ENCODE measurements around the gene CFAP61. TPM values are rescaled to one million over a fixed set of nuclear protein-coding genes. Genes with fewer than 3 reads are reported as not detected.

CFAP61 gene
- total RNA-seq, 3 donors from 2014 or later: 0.33 to 2.4 (median 0.59) TPM

DNA sequence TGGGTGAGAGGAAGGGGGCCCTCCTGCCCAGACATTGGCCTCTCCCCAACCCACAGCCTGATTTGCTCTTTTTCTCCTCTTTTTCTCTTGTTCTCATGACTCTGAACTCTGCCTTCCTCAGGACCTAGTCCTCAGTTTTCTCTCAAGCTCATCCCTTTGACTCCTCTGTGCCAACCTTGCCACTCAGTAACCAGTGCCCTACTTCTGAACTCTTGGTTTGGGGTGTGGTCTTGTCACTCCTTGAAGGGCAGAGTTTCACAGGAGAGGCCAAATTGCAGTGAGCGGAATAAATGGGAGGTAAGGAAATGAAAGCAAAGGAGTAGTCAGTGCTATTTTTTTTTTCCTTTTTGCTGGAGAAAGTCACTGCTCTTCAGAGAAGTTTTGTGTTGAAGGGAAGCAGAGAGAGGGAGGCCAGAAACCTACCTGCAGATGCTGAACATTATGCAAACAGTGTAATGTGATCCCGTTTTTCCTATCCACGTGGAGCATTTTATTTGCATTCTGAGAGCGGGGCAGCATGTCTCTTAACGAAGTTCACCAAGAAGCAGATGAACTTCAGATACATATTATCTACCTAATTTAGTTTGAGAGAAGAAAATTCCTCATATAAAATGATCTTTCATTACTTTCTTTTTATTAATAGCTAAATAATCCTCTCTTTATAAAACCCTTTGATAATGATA lies 26.9 kb downstream of the CFAP61 start:
- TF ChIP-seq POLR2AphosphoS5 (IDR thresholded peaks at IDR 0.05): no peak
- TF ChIP-seq POLR2A (IDR thresholded peaks at IDR 0.05): no peak
- TF ChIP-seq, protein P1, sequence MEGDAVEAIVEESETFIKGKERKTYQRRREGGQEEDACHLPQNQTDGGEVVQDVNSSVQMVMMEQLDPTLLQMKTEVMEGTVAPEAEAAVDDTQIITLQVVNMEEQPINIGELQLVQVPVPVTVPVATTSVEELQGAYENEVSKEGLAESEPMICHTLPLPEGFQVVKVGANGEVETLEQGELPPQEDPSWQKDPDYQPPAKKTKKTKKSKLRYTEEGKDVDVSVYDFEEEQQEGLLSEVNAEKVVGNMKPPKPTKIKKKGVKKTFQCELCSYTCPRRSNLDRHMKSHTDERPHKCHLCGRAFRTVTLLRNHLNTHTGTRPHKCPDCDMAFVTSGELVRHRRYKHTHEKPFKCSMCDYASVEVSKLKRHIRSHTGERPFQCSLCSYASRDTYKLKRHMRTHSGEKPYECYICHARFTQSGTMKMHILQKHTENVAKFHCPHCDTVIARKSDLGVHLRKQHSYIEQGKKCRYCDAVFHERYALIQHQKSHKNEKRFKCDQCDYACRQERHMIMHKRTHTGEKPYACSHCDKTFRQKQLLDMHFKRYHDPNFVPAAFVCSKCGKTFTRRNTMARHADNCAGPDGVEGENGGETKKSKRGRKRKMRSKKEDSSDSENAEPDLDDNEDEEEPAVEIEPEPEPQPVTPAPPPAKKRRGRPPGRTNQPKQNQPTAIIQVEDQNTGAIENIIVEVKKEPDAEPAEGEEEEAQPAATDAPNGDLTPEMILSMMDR (IDR thresholded peaks at IDR 0.05): no peak
- Histone ChIP-seq H3K36me3 (no peaks in the 10 kb centered on the region), H3K4me1 (no peaks in the 10 kb centered on the region), H3K27me3 (no peaks in the 10 kb centered on the region), H3K4me3 (no peak overlapping the region), H3K27ac (no peak overlapping the region), H3K9me3 (no peaks in the 10 kb centered on the region)
- intact Hi-C loops (cut with DNase I; ENCODE audit: low total_unique reads): no loop called here
- DNase-seq (ENCODE audit: low spot score in 2 of 2): no peak

- intact Hi-C loops (cut with DNase I; ENCODE audit: low total_unique reads): no loop called here
- TF ChIP-seq POLR2AphosphoS5 (IDR thresholded peaks at IDR 0.05) (no peak), POLR2A (IDR thresholded peaks at IDR 0.05) (no peak)
- TF ChIP-seq, protein P1 (IDR thresholded peaks at IDR 0.05): peak; percentile 36 to 61 (median 55)
- H3K4me3 ChIP-seq: no peak overlapping the region
- DNase-seq (ENCODE audit: low spot score in 2 of 2): no peak
- no peak overlapping the region for H3K27ac ChIP-seq
- H3K27me3 ChIP-seq: no peaks in the 10 kb centered on the region
- no peaks in the 10 kb centered on the region for H3K36me3 ChIP-seq
- no peaks in the 10 kb centered on the region for H3K9me3 ChIP-seq
- no peaks in the 10 kb centered on the region for H3K4me1 ChIP-seq
These were observed 31.5 kb downstream of the CFAP61 start for GRCh38 chr20:20083807-20084206.

DNA sequence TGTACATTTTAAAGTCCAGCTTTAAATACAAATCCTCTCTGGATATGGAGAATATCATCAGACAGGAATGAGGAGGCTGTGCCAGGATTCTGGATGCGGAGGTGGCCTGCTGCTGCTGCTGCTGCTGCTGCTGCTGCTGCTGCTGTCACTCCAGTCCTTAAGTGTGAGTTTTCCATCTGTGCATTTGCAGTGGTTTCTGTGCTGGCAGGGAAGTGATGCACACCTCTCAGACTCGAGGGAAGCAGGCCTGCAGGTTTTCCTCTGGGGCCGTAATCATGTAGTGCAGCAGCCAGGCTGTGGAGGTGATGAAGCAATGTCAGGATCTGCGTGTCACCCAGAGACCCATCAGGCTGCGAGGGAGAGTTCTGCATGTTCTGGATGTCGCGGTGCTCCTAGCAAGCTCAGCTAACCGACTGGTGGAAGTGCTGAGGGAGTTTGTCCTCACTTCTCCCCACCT lies 32.0 kb downstream of the CFAP61 start:
- no peak overlapping the region for H3K27ac ChIP-seq
- no peaks in the 10 kb centered on the region for H3K4me1 ChIP-seq
- no peaks in the 10 kb centered on the region for H3K9me3 ChIP-seq
- no peak overlapping the region for H3K4me3 ChIP-seq
- intact Hi-C loops (cut with DNase I; ENCODE audit: low total_unique reads): no loop called here
- DNase-seq (ENCODE audit: low spot score in 2 of 2): no peak
- TF ChIP-seq, protein P1 (IDR thresholded peaks at IDR 0.05): no peak
- TF ChIP-seq POLR2AphosphoS5 (IDR thresholded peaks at IDR 0.05) (no peak), POLR2A (IDR thresholded peaks at IDR 0.05) (no peak)
- H3K27me3 ChIP-seq: no peaks in the 10 kb centered on the region
- H3K36me3 ChIP-seq: no peaks in the 10 kb centered on the region

DNA sequence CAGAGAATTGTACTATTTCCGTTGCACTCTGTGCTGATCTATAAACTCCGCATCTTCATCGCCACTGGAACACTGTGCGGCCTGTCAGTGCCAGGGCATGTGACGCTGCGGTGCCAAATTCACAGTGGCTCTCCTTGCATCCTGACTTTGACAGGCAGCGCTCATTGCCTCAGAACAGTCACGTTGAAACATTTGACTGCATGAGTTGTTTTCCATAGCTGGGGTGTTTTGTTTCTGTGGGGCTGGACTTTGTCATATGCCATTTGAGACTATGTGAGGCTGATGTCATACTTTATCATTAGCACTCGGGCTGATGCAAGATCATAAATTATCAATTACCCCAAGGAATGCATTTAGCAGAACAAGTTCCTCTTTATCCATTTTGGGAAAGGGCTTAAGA lies 32.7 kb downstream of the CFAP61 start:
- Histone ChIP-seq H3K4me3 (no peak overlapping the region), H3K36me3 (no peaks in the 10 kb centered on the region), H3K27ac (peak overlapping the region; percentile 33 to 48), H3K4me1 (no peaks in the 10 kb centered on the region), H3K9me3 (no peaks in the 10 kb centered on the region), H3K27me3 (no peaks in the 10 kb centered on the region)
- DNase-seq (ENCODE audit: low spot score in 2 of 2): no peak
- intact Hi-C loops (cut with DNase I; ENCODE audit: low total_unique reads): no loop called here
- TF ChIP-seq POLR2AphosphoS5 (IDR thresholded peaks at IDR 0.05) (no peak), POLR2A (IDR thresholded peaks at IDR 0.05) (no peak)
- TF ChIP-seq, protein P1 (IDR thresholded peaks at IDR 0.05): no peak

- Histone ChIP-seq H3K27me3 (no peaks in the 10 kb centered on the region), H3K4me3 (no peak overlapping the region), H3K36me3 (no peaks in the 10 kb centered on the region), H3K4me1 (no peaks in the 10 kb centered on the region), H3K9me3 (no peaks in the 10 kb centered on the region), H3K27ac (peak overlapping the region in 1 of 2 donors; percentile 33)
- TF ChIP-seq POLR2A (IDR thresholded peaks at IDR 0.05) (no peak), POLR2AphosphoS5 (IDR thresholded peaks at IDR 0.05) (peak in 1 of 3 donors; percentile 49)
- DNase-seq (ENCODE audit: low spot score in 2 of 2): peak in 1 of 2 donors; percentile 85
- intact Hi-C loops (cut with DNase I; ENCODE audit: low total_unique reads): no loop called here
These were observed 33.5 kb downstream of the CFAP61 start for GRCh38 chr20:20085812-20086211.

All from breast epithelium (tissue), 4 donors.